Measurements from ENCODE around the gene CCL28.

CCL28 gene

GRCh38 chr5:43357067-43357466 is 55.1 kb downstream of the CCL28 start:
- no peak for DNase-seq (ENCODE audit: low spot score)

- DNase-seq (ENCODE audit: low spot score) = no peak
These were observed 57.4 kb downstream of the CCL28 start for GRCh38 chr5:43354774-43355173.

- DNase-seq (ENCODE audit: low spot score) = no peak
These were observed 58.5 kb downstream of the CCL28 start for GRCh38 chr5:43353668-43354067.

GRCh38 chr5:43352915-43353314 is 59.3 kb downstream of the CCL28 start:
- DNase-seq (ENCODE audit: low spot score) = no peak

- DNase-seq (ENCODE audit: low spot score) = no peak
These were observed 60.1 kb downstream of the CCL28 start for GRCh38 chr5:43352131-43352530.

- no peak for DNase-seq (ENCODE audit: low spot score)
These were observed 63.3 kb downstream of the CCL28 start for GRCh38 chr5:43348861-43349363.

GRCh38 chr5:43348207-43348606 is 64.0 kb downstream of the CCL28 start:
- DNase-seq (ENCODE audit: low spot score) = no peak

GRCh38 chr5:43338862-43339261 is 73.3 kb downstream of the CCL28 start:
- no peak for DNase-seq (ENCODE audit: low spot score)

GRCh38 chr5:43336159-43336558 is 76.0 kb downstream of the CCL28 start:
- no peak for DNase-seq (ENCODE audit: low spot score)

- no peak for DNase-seq (ENCODE audit: low spot score)
These were observed 76.5 kb downstream of the CCL28 start for GRCh38 chr5:43335681-43336080.

GRCh38 chr5:43332401-43332800 is 79.8 kb downstream of the CCL28 start:
- DNase-seq (ENCODE audit: low spot score) = no peak

Measured in NAMALWA (cell line).